SU-DHL-6 (cell line): Measurements from ENCODE around the gene CYP2D6.
"Not testable (repeated sequence)": the region's sequence is repeated elsewhere in the genome, so short reads cannot be mapped to it uniquely, and the experiment has no call there.

Experiments used
- H2AFZ ChIP-seq: fragments of 200-600 bp; sonication (generic); 2 replicates; pipeline ENCODE4 v1.6.1; 2014; ENCODE audit warnings: low read depth, mild to moderate bottlenecking, moderate library complexity, mixed read lengths, antibody characterized with exemption, low read length; ENCODE audit not compliant: severe bottlenecking
- H3F3A ChIP-seq: fragments of 200-600 bp; shearing (Covaris generic); 2 replicates; pipeline ENCODE4 v1.6.0; 2016; ENCODE audit warnings: antibody characterized with exemption, mild to moderate bottlenecking; ENCODE audit not compliant: insufficient read depth
- H3K27ac ChIP-seq: fragments of 200-600 bp; sonication (generic); 2 replicates; pipeline ENCODE4 v1.5.1; 2016; ENCODE audit warnings: low read depth, mild to moderate bottlenecking, low read length, moderate library complexity, mixed read lengths
- H3K27me3 ChIP-seq: fragments of 200-600 bp; sonication (generic), shearing (Covaris generic); 2 replicates; pipeline ENCODE4 v1.6.0; 2014; ENCODE audit warnings: mild to moderate bottlenecking, low read length
- H3K36me3 ChIP-seq: fragments of 200-600 bp; sonication (generic); 2 replicates; pipeline ENCODE4 v1.6.1; 2014; ENCODE audit warnings: mild to moderate bottlenecking, low read length, mixed read lengths
- H3K4me2 ChIP-seq: fragments of 300-600, 200-600 bp; shearing (Covaris generic), sonication (generic); 2 replicates; pipeline ENCODE4 v1.6.0; 2014; ENCODE audit warnings: low read length, low read depth, mild to moderate bottlenecking; ENCODE audit not compliant: poor library complexity, severe bottlenecking
- H3K4me3 ChIP-seq: fragments of 200-600 bp; sonication (generic); 2 replicates; pipeline ENCODE4 v1.5.1; 2014; ENCODE audit warnings: antibody characterized with exemption, low read length, mild to moderate bottlenecking, mixed read lengths; ENCODE audit not compliant: insufficient read depth, poor library complexity, severe bottlenecking
- H3K79me2 ChIP-seq: fragments of 200-600 bp; sonication (generic); 2 replicates; pipeline ENCODE4 v1.6.1; 2014; ENCODE audit warnings: mild to moderate bottlenecking, low read length, moderate library complexity; ENCODE audit not compliant: insufficient read depth
- H3K9ac ChIP-seq: fragments of 200-600 bp; sonication (generic); 2 replicates; pipeline ENCODE4 v1.7.0; 2014; ENCODE audit warnings: mild to moderate bottlenecking, low read length
- H3K9me2 ChIP-seq: fragments of 200-600 bp; sonication (generic); replicated peaks from 2 replicates; pipeline ENCODE4 v1.6.1; 2014; ENCODE audit warnings: low read length; ENCODE audit not compliant: insufficient read depth
- H3K9me3 ChIP-seq: fragments of 200-600 bp; sonication (generic); 2 replicates; pipeline ENCODE4 v1.6.1; 2014; ENCODE audit warnings: low read length, mixed read lengths; ENCODE audit not compliant: insufficient read depth
- H4K20me1 ChIP-seq: fragments of 200-600 bp; sonication (generic); 2 replicates; pipeline ENCODE4 v1.6.1; 2014; ENCODE audit warnings: low read depth, mild to moderate bottlenecking, antibody characterized with exemption, low read length, moderate library complexity, mixed read lengths
- EZH2phosphoT487 ChIP-seq: fragments of 200-600 bp; sonication (generic), shearing (Covaris generic); conservative IDR thresholded peaks from 2 replicates; pipeline ENCODE4 v1.6.1; 2018; ENCODE audit warnings: mild to moderate bottlenecking, antibody characterized with exemption, low read length, moderate library complexity, mixed read lengths
- TF ChIP-seq, protein P1 (sequence below): fragments of 200-600 bp; sonication (generic); IDR thresholded peaks from one replicate; pipeline ENCODE4 v1.5.1; 2017; ENCODE audit warnings: antibody characterized with exemption, mild to moderate bottlenecking, low read length, moderate library complexity; ENCODE audit not compliant: insufficient read depth, poor library complexity, severe bottlenecking

CYP2D6 gene

DNA sequence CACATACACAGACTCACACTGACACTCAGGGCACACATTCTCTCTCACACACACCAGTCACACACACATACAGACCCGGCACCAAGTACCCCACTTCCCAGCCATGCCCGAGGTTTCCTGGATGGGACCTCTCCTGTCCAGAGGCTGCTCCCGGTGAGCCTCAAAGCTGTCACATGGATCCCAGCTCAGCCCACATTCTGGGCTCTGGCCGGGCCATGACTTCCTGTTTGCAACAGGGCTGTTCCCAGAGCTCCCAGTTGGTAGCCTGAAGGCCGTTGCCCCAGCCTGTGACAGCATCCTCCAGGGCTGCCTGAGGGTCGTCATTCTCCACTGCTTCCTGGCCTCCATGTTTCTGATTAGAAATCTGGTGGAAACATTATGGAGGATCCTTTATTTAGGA is 14.6 kb upstream of the CYP2D6 start:
- Histone ChIP-seq H3K4me2 (no peak overlapping the region), H3F3A (no peaks in the 10 kb centered on the region), H3K9ac (no peak overlapping the region), H3K9me2 (no peaks in the 10 kb centered on the region), H3K4me3 (no peak overlapping the region), H3K36me3 (no peaks in the 10 kb centered on the region), H4K20me1 (no peaks in the 10 kb centered on the region), H3K27ac (no peak overlapping the region), H3K9me3 (no peaks in the 10 kb centered on the region), H3K79me2 (no peaks in the 10 kb centered on the region), H2AFZ (no peak overlapping the region), H3K27me3 (no peaks in the 10 kb centered on the region)
- no peak for TF ChIP-seq EZH2phosphoT487
- TF ChIP-seq, protein P1, sequence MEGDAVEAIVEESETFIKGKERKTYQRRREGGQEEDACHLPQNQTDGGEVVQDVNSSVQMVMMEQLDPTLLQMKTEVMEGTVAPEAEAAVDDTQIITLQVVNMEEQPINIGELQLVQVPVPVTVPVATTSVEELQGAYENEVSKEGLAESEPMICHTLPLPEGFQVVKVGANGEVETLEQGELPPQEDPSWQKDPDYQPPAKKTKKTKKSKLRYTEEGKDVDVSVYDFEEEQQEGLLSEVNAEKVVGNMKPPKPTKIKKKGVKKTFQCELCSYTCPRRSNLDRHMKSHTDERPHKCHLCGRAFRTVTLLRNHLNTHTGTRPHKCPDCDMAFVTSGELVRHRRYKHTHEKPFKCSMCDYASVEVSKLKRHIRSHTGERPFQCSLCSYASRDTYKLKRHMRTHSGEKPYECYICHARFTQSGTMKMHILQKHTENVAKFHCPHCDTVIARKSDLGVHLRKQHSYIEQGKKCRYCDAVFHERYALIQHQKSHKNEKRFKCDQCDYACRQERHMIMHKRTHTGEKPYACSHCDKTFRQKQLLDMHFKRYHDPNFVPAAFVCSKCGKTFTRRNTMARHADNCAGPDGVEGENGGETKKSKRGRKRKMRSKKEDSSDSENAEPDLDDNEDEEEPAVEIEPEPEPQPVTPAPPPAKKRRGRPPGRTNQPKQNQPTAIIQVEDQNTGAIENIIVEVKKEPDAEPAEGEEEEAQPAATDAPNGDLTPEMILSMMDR = no peak

DNA sequence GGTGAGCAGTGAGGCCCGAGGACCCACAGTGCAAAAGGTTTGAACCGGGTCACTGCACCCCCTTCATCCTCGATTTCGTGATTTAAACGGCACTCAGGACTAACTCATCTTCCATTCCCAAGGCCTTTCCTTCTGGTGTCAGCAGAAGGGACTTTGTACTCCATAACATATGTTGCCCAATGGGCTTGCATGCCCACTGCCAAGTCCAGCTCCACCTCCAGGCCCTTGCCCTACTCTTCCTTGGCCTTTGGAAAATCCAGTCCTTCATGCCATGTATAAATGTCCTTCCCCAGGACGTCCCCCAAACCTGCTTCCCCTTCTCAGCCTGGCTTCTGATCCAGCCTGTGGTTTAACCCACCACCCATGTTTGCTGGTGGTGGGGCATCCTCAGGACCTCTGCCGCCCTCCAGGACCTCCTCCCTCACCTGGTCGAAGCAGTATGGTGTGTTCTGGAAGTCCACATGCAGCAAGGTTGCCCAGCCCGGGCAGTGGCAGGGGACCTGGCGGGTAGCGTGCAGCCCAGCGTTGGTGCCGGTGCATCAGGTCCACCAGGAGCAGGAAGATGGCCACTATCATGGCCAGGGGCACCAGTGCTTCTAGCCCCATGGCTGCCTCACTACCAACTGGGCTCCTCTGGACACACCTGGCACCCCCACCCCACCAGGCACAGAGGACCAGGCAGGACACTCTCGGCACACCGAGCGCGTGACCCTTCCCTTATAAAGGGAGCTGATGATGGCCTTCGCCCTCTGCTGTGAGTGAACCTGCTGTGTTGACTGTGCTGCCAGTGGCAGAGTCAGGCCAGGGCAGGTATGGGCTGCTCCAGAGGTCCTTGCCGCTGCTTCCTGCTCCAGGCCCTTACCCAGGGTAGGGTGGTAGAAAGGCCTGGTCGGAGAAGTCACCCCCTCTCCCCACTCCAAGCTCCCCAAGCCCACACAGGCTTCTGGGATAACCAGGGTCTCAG is 13.5 kb upstream of the CYP2D6 start:
- H3F3A ChIP-seq, H4K20me1 ChIP-seq, H3K9me3 ChIP-seq, H3K9ac ChIP-seq, H3K79me2 ChIP-seq, H3K36me3 ChIP-seq, H3K27ac ChIP-seq, H2AFZ ChIP-seq, H3K27me3 ChIP-seq, H3K9me2 ChIP-seq, H3K4me2 ChIP-seq, H3K4me3 ChIP-seq: not testable (repeated sequence)

DNA sequence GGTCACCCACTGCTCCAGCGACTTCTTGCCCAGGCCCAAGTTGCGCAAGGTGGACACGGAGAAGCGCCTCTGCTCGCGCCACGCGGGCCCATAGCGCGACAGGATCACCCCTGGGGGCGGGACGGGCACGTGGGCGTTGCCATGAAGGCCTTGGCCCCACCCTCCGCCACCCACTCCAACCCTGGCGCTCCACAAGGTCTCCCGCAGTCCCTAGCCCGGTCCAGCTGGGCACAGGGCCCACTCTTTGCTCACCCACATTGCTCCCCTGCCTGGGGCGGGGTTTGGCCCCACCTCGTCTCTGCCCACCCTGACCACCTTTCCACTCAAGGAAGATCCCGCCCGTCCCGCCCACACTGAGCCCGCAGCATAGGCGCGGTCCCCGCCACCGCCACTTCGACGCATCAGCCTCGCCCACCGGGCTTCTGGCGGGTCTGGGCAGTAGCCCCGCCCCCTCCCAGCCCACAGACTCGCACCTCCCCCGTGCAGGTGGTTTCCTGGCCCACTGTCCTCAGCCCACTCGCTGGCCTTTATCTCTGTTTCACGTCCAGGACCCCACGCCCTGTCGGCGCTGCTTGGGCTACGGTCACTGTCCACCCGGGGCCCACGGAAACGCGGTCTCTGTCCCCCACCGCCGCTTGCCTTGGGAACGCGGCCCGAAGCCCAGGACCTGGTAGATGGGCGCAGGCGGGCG is 12.3 kb upstream of the CYP2D6 start:
- H3K9ac ChIP-seq = no peak overlapping the region
- no peaks in the 10 kb centered on the region for H4K20me1 ChIP-seq
- H3F3A ChIP-seq = no peaks in the 10 kb centered on the region
- no peaks in the 10 kb centered on the region for H3K36me3 ChIP-seq
- no peaks in the 10 kb centered on the region for H3K9me2 ChIP-seq
- H3K4me2 ChIP-seq = no peak overlapping the region
- no peaks in the 10 kb centered on the region for H3K79me2 ChIP-seq
- H2AFZ ChIP-seq = no peak overlapping the region
- no peak overlapping the region for H3K27ac ChIP-seq
- no peaks in the 10 kb centered on the region for H3K9me3 ChIP-seq
- H3K27me3 ChIP-seq = no peaks in the 10 kb centered on the region
- H3K4me3 ChIP-seq = no peak overlapping the region
- TF ChIP-seq EZH2phosphoT487 = no peak
- TF ChIP-seq, protein P1 = no peak

DNA sequence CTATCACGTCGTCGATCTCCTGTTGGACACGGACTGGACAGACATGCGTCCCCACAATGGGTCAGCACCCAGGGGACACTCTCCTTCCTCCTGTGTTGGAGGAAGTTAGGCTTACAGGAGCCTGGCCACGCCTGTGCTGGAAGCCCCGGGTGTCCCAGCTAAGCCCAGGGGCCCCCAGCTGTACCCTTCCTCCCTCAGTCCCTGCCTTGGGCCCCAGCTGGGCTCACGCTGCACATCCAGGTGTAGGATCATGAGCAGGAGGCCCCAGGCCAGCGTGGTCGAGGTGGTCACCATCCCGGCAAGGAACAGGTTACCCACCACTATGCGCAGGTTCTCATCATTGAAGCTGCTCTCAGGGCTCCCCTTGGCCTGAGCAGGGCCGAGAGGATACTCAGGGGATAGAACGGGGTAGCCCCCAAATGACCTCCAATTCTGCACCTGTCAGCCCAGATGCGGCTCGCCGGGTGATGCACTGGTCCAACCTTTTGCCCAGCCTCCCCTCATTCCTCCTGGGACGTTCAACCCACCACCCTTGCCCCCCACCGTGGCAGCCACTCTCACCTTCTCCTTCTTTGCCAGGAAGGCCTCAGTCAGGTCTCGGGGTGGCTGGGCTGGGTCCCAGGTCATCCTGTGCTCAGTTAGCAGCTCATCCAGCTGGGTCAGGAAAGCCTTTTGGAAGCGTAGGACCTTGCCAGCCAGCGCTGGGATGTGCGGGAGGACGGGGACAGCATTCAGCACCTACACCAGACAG is 10.9 kb upstream of the CYP2D6 start:
- H3K36me3 ChIP-seq, H3K79me2 ChIP-seq, H3K27me3 ChIP-seq, H2AFZ ChIP-seq, H3K4me3 ChIP-seq, H4K20me1 ChIP-seq, H3K9me3 ChIP-seq, H3K27ac ChIP-seq, H3K9me2 ChIP-seq, H3K9ac ChIP-seq, H3F3A ChIP-seq, H3K4me2 ChIP-seq: not testable (repeated sequence)

DNA sequence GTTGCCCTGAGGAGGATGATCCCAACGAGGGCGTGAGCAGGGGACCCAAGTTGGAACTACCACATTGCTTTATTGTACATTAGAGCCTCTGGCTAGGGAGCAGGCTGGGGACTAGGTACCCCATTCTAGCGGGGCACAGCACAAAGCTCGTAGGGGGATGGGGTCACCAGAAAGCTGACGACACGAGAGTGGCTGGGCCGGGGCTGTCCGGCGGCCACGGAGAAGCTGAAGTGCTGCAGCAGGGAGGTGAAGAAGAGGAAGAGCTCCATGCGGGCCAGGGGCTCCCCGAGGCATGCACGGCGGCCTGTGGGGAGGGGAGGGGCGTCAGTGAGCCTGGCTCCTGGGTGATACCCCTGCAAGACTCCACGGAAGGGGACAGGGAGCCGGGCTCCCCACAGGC is 9.5 kb upstream of the CYP2D6 start:
- not testable (repeated sequence) for H3K9me3 ChIP-seq, H3K4me2 ChIP-seq, H3K27me3 ChIP-seq, H3K36me3 ChIP-seq, H3K9me2 ChIP-seq, H3K79me2 ChIP-seq, H2AFZ ChIP-seq, H3F3A ChIP-seq, H3K27ac ChIP-seq, H4K20me1 ChIP-seq, H3K4me3 ChIP-seq, H3K9ac ChIP-seq

DNA sequence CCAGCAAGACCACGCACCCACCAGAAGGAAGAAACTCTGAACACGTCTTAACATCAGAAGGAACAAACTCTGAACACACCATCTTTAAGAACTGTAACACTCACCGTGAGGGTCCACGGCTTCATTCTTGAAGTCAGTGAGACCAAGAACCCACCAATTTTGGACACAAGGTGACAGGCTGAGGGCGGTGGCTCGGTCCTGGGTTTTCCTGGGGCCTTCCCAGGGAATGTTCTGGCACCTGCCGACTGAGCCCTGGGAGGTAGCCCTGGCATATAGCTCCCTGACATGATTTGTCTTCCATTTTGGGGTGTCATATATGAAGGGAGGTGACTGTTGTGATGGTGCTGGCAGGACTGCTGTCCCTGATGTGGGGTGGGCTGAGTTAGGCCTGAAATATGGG is 8.9 kb upstream of the CYP2D6 start:
- not testable (repeated sequence) for H3K27ac ChIP-seq, H3K27me3 ChIP-seq, H3K36me3 ChIP-seq, H3K4me3 ChIP-seq, H3K4me2 ChIP-seq, H3K9me3 ChIP-seq, H3F3A ChIP-seq, H2AFZ ChIP-seq, H3K9ac ChIP-seq, H4K20me1 ChIP-seq, H3K79me2 ChIP-seq, H3K9me2 ChIP-seq
